ENCODE measurements around the gene HOXD4.

Gene HOXD4

DNA sequence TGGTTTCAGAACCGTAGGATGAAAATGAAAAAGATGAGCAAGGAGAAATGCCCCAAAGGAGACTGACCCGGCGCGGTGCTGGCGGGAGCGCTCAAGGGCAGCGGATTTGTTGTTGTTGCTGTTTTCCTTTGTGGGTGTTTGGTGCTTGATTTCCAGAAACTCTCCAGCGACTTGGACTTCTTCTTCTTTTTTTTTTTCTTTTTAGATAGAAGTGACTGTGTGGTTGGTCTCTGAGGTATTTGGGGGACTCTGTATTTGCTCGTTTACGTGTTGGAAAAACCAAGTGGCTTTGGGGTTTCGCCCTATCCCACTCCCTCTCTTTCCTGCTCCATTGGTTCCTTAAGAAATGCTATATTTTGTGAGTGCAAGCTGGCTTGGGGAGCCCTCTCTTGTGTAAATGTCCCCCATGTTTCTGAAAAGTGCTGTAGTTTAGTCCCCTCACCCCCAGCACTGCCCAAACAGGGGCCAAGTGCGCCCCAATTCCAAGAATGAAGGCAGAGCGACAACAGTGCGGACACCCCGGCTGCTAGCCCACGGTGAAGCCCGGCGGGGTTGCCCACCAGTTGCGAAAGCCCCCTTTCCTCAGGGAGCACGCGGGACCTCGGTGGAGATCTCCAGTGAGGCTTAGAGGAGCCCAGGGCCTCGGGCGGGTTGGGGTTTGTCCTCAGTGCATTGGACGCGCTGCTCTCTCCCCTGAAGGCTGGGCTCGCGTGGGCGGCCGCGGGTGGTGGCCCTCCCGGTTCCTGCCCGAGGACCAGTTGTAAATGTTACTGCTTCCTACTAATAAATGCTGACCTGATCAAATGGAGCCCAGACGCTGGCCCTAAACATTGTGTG lies 27.0 kb upstream of the HOXD4 start:
- TF ChIP-seq, protein P1, sequence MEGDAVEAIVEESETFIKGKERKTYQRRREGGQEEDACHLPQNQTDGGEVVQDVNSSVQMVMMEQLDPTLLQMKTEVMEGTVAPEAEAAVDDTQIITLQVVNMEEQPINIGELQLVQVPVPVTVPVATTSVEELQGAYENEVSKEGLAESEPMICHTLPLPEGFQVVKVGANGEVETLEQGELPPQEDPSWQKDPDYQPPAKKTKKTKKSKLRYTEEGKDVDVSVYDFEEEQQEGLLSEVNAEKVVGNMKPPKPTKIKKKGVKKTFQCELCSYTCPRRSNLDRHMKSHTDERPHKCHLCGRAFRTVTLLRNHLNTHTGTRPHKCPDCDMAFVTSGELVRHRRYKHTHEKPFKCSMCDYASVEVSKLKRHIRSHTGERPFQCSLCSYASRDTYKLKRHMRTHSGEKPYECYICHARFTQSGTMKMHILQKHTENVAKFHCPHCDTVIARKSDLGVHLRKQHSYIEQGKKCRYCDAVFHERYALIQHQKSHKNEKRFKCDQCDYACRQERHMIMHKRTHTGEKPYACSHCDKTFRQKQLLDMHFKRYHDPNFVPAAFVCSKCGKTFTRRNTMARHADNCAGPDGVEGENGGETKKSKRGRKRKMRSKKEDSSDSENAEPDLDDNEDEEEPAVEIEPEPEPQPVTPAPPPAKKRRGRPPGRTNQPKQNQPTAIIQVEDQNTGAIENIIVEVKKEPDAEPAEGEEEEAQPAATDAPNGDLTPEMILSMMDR (IDR thresholded peaks at IDR 0.05; ENCODE audit: low read depth, low read length), result no peak
- H3K4me3 ChIP-seq (ENCODE audit: low read depth, low read length), result no peak overlapping the region
- in situ Hi-C loops (cut with HindIII; ENCODE audit: low sequenced_read_pairs), result no loop called here
- no peak for DNase-seq (ENCODE audit: low read depth, low spot score)

DNA sequence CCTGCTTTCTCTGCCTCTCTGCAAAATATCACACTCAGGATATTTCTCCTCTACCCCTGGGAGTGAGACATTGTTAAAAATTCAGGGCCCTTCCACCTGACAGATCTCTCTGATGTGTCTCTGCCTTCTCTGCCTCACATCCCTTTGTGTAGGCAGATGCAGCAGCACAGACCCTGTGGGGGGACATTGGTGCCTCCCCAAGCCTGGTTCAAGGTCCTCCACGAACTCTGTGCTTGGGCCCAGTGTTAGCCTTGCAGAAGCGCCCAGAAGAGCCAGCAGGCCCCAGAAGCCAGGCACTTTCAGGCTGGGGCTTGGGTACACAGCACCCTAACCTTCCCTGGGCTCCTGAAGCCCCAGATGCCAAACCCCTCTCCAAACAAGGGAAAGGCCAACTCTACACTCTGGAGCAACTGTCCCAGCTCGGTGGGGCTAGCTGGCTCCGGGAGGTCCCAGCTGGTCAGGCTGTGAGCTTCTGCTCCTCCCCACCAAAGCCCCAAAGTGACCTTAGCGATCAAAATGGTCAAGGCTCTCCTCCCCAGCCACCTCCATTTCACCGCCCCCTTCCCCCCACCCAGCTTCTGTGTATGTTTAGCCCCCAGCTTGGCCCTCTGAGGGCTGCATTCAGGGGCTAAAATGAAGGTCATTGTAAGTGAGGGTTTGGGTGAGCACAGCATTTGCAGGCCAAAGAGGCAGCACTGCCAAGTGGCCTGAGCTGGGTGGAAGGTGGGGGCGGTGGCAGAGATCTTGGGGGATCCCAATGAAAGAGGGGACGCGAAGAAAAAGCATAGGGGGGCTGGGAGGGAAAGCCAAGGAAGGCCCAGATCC lies 26.2 kb upstream of the HOXD4 start:
- no peak overlapping the region for H3K4me3 ChIP-seq (ENCODE audit: low read depth, low read length)
- TF ChIP-seq, protein P1 (IDR thresholded peaks at IDR 0.05; ENCODE audit: low read depth, low read length), result no peak
- in situ Hi-C loops (cut with HindIII; ENCODE audit: low sequenced_read_pairs), result no loop called here
- no peak for DNase-seq (ENCODE audit: low read depth, low spot score)

DNA sequence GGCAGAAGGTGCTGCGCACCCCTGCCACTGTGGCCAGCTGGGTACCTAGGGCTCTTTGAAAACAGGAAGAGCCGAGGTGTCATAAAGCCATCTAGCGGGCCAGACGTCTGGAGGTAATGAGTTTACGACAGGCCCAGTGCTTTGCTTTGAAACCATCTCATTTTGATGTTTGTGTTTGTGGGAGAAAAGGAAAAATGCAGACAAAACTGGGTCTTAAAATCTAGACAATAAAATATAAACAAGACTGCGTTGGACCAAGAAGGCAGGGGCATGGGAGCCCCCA lies 25.6 kb upstream of the HOXD4 start:
- no peak overlapping the region for H3K4me3 ChIP-seq (ENCODE audit: low read depth, low read length)
- TF ChIP-seq, protein P1 (IDR thresholded peaks at IDR 0.05; ENCODE audit: low read depth, low read length), result no peak
- no peak for DNase-seq (ENCODE audit: low read depth, low spot score)
- in situ Hi-C loops (cut with HindIII; ENCODE audit: low sequenced_read_pairs), result no loop called here

DNA sequence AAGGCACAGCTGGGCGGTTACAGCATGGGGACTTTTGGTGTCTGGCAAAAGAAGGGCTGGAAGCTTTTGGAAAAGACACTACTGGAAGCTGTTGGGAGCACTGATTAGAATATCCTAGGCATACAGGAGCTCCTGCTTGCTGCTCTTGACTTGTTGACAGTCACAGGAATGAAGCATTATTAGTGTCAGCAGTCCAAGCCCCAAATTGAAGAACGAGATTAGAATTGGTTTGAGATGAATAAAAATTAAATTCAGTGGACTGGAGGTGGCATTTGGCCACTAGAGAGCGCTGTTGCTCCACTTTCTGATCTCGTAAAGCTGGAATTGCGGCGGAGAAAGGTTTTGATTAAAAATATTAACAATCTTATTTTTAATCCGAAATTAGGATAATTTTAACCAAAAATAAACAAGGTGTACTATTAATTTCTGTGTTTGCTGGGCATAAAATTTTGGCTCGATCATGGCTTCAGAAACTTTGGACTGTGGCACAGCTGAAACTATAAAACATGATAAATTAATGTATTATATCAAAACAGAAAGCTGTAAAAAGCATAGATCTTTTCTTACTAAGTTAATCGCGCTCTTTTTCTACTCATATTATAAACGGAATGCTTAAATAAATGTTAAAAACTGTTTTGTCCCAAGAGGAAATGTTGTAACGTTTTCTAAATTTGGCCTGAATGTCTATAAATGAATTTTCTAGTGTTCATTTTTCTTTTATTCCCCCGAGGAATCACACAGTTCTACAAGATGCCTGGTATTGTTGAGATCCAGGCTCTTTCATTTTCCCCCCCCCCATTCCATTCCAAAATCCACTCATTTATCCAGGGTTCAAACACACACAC lies 24.2 kb upstream of the HOXD4 start:
- TF ChIP-seq, protein P1 (IDR thresholded peaks at IDR 0.05; ENCODE audit: low read depth, low read length), result peak; percentile 70
- no peak overlapping the region for H3K4me3 ChIP-seq (ENCODE audit: low read depth, low read length)
- peak; percentile 65 for DNase-seq (ENCODE audit: low read depth, low spot score)
- in situ Hi-C loops (cut with HindIII; ENCODE audit: low sequenced_read_pairs), result no loop called here

DNA sequence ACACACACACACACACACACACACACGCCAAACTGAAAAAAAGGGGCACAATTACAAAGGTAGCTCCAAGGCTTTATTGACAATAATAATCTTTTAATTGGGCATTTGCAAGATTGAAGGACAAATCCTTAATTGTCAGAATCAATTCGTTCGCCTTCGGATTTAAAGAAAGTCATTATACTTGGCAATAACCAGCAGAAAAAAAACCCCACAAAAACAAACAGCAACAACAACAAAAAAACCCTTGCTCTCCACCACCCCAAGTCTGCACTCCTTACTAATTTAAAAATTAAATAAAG lies 23.6 kb upstream of the HOXD4 start:
- TF ChIP-seq, protein P1 (IDR thresholded peaks at IDR 0.05; ENCODE audit: low read depth, low read length), result no peak
- H3K4me3 ChIP-seq (ENCODE audit: low read depth, low read length), result no peak overlapping the region
- in situ Hi-C loops (cut with HindIII; ENCODE audit: low sequenced_read_pairs), result no loop called here
- no peak for DNase-seq (ENCODE audit: low read depth, low spot score)

DNA sequence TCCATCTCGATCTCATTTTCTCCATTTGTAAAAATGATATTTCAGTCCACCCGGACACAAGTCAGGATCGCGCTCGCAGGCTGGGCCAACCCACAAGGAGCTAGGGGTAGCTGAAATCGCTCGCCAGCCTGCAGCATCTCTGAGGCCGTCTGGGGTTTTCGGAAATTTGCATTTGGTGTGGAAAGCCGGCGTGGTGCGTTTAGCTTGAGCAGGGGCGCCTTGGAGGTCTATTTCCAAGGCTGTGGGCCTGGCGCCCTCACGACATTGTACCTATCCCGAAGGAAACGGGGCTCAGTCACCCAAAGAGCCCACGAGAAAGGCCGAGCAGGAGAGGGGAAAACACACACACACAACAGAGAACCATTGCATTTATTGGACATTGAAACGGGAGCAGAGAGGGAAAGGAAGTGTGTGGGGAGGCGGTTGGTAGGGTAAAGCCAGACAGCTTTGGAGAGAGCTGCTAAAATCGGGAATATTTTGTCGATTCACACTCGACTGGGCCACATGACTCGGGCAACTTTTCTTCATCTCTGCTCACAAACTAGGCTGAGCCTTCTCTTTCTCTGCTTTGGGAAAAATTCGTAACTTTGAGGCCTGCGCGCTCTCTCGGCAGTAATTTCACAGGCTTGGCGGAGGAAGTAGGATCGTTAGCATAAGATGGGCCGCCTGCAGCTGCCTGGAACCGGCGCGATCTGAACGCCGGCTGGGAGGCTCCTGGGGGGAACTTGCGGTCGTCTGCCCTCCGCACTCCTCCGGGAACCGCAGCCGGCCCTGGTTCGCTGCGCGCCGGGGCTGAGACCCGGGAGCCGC lies 23.0 kb upstream of the HOXD4 start:
- in situ Hi-C loops (cut with HindIII; ENCODE audit: low sequenced_read_pairs), result no loop called here
- TF ChIP-seq, protein P1 (IDR thresholded peaks at IDR 0.05; ENCODE audit: low read depth, low read length), result no peak
- DNase-seq (ENCODE audit: low read depth, low spot score), result peak; percentile 32
- H3K4me3 ChIP-seq (ENCODE audit: low read depth, low read length), result peak overlapping the region; percentile 39

All from astrocyte of the spinal cord (primary cell).